T follicular helper cell (primary cell): ENCODE measurements around the gene ZNF609.

Experiments used
- DNase-seq: peaks from one replicate; pipeline ENCODE4 v3.0.0-alpha.2; 2020; ENCODE audit warnings: low read depth

Gene ZNF609

DNA sequence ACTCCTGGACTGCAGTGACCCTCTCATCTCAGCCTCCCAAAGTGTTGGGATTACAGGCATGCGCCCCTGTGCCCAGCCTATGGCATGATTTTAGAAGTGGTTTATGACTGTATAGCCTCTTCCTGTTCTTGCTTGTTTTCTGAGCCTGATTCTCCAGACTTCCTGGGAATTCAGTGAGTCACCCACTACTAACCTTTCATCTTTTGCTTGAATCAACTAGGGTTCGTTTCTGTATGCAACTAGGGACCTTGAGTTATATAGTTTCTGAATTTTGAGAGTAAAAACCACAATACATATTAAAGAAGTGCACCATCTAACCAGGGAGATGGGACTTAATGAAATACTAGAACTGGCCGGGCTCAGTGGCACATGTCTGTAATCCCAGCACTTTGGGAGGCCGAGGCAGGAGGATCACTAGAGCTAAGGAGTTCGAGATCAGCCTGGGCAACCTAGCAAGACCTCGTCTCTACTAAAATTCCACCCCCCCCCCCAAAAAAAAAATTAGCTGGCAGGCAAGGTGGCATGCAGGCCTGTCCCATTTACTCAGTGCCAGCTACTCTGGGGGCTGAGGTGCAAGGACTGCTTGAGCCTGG lies 76.0 kb downstream of the ZNF609 start:
- DNase-seq, result no peak

DNA sequence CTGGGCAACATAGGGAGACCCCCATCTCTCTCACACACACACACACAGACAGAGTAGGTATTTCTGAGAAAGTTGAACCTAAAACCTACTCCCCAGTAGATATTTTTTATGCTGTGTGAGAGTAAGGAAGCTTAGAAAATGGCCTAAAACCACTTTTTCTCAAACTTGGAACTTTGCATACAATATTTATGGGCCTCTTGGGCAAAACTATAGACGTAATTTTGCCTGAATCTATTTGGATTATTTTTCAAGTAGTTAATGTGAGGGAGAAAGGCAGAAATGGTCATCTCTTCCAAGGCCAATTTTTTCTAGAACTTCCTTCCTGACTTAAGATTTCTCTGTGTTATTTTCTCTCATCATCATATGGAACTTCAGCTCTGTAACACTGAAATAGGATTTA lies 81.7 kb downstream of the ZNF609 start:
- no peak for DNase-seq

DNA sequence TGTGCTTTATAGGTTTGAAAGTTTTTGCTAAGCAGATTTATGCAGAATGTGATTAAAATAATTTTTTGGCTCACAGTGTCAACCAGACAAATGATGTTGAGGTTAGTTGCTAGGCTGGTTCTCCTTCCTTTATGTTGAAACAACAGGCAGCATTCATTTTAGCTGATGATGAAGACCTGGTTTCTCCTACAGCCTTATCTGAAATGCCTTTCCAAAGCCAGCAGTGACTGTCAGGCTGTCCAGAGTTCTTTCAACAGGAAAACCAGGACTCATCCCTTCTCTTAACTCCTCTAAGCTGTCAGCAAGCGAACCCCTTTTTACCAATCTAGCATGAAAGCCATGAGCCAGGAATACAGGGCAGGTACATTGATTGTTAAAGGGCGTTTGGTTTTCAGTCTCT lies 84.1 kb downstream of the ZNF609 start:
- no peak for DNase-seq

DNA sequence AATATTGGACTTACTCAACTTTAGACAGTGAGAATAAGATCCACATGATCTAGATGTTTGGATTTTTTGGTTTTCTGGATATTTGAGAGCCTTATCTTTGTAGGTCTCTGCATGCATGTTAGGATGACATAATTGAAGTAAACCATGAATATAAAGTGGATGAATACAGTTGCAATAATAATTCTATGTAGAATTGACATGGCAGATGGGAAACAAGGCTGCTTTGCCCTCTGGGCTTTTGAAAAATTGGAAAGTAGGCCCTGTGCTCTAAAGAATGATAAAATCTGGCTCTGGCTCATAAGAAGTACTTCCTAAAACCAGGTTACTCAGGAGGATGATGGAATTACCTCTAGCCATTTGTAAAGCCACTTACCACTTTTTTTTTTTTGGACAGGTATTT lies 86.9 kb downstream of the ZNF609 start:
- DNase-seq, result no peak

DNA sequence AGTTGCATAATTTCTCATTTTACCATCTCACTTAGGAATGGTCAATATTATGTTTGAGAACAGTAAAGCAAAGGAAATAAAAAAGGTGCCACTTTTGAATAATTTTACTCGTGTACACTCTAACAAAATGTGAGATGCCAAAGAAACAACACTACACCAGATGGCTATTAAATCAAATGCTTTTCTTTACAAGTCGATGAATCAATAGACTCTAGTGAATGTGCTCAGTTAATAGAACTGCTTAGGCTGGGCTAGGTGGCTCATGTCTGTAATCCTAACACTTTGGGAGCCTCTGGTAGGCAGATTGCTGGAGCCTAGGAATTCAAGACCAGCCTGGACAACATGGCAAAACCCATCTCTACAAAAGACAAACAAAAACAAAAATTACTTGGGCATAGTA lies 87.9 kb downstream of the ZNF609 start:
- DNase-seq, result no peak

DNA sequence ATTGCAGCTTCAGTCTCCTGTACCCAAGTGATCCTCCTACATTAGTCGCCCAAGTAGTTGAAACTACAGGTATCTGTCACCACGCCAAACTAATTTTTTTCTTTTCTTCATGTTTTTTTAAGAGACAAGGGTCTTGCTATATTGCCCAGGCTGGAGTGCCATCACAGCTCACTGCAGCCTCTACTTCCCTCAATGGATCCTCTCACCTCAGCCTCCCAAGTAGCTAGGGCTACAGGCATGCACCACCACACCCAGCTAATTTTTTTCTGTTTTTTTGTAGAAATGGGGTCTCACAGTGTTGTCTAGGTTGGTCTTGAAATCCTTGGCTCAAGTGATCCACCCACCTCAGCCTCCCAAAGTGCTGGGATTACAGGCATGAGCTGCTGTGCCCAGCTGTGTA lies 89.5 kb downstream of the ZNF609 start:
- no peak for DNase-seq

DNA sequence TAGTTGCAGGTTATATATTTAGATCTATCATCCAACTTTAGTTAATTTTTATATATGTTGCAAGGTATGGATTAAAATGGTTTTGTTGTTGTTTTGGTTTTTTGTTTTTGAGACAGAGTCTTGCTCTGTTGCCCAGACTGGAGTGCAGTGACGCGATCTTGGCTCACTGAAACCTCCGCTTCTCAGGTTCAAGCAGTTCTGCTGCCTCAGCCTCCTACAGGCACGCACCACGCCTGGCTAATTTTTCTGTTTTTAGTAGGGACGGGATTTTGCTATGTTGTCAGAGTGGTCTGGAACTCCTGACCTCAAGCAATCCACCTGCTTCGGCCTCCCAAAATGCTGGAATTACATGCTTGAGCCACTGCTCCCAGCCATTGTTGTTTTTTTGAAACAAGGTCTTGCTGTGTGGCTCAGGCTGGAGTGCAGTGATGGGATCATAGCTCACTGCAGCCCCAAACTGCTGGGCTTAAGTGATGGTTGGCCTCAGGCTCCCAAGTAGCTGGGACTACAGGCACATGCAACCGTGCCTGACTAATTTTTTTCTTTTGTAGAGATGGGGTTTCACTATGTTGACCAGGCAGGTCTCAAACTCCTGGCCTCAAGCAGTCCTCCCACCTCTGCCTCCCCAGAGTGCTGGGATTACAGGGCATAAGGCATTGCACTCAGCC lies 92.0 kb downstream of the ZNF609 start:
- no peak for DNase-seq

DNA sequence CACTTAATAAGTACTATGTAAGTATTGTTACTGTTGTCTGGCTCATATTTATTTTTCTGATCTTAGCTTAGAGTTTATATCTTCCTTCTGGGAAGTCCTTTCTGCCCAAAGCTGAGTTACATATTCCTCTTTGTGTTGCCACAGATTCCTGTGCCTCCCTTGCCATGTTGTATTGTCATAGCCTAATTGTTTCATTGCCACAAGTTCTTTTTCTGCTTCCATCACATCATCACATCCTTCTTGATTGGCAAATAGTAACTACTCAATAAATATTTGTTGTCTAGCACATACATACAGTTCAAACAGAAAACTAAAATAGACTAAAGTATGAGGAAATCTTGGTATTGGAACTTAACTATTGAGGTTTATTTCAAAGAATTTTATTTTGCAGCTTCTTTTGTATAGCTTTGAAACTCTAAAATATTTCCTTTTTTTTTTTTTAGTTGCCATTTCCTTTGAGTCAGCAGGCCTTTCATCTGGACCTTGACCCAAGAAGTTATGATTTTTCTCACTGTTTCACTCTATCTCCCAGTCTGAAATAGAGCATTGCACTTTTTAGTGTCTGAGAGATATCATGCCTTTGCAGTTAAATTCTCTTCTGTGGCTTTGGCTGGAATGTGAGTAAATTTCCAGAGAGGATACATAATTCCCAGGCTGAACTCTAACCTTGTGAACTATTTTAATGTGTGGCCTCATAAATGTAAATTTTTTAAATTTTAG lies 98.2 kb downstream of the ZNF609 start:
- DNase-seq, result no peak

DNA sequence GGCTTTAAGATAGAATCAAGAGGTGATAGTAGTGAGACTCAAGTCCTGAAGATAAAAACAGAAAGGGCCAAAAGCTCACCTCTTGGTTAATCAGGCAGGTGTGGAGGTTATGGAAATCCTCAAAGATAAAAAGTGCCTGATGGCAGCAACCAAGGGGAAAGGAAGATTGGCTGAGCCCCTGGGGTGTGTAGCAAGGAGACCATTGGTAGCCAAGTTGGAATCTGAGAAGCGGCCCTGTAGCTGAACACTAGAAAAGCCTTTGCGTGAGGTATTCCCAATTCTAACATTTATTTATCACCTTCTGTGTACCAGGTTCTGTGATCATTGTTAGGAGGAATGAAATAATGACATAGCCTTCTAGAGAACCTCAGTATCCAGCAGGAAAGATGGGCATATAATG lies 98.9 kb downstream of the ZNF609 start:
- DNase-seq, result no peak

DNA sequence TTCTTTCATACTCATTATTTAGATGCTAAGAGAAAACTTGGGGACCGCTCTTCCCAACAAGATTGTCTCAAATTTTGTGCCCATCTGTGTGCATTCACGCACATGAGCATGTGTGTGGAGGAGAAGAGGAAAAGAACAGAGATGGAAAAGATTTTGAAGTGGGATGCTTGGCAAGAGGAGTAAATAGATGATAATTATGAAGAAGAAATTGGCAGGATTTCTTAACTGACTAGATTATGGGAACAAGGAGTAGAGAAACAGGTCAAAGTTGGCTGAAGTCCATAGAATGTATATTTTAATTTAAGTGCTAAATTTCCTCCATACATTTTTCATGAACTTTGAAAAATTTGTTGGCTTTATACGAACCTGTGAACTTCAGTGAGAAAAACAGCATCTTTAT lies 100.1 kb downstream of the ZNF609 start:
- DNase-seq, result no peak

DNA sequence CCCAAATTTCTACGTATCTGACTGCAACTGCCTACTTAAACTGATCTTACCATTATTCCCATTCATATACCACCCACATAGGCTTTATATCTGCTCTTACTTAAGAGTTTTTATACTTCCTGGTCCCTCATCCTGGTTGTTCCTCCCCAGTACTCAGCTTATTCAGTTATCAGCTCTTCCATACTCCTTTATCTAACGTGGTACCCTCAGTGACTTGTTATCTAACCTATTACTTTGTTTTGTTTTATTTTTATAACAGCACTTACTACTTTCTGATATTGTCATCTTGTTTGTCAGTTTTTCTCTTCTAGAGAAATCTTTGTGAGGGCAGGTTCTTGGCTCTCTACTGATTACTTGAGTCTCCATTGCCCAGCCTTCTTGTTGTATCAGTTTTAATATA lies 100.6 kb downstream of the ZNF609 start:
- DNase-seq, result no peak

DNA sequence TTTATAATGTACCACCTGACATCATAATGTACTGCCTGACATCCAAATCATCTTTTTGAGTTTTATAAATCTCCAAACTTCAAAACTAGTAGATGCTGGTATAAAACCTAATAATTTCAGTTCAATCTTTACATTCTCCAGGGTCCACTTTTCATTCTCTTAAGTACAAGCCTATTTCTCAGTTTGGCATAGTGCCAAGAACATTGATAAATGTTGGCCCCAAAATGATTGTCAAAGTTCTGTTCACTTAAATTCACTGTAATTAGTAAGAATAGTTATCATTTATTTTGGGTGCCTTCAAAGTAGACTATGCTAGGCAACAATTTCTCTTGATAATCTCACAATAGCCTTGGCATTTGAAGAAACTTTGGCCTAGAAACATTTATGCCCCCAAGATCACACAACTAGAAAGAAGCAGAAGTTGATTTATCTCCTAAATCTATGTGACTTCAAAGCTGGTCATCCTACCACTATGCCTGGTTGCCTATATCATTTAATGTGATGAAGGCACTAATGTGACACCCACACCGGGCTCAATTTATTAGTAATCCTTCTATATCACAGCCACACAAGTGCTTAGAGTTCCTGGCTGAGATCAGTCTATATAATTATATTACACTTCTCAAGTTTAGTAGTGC lies 101.7 kb downstream of the ZNF609 start:
- DNase-seq, result no peak

DNA sequence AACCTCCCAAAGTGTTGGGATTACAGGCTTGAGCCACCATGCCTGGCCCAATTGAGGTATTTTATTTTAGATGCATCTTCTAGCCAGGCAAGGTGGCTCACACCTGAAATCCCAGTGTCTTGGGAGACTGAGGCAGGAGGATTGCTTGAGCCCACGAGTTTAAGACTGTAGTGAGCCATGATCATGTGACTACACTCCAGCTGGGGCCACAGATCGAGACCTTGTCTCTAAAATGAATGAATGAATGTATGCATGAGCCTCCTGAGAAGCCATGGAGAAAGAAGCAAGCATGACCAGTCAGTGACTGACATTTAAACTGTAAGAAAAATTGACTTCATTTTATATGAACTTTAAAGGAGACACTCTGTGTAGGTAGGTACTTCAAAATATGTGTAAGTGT lies 105.7 kb downstream of the ZNF609 start:
- no peak for DNase-seq

DNA sequence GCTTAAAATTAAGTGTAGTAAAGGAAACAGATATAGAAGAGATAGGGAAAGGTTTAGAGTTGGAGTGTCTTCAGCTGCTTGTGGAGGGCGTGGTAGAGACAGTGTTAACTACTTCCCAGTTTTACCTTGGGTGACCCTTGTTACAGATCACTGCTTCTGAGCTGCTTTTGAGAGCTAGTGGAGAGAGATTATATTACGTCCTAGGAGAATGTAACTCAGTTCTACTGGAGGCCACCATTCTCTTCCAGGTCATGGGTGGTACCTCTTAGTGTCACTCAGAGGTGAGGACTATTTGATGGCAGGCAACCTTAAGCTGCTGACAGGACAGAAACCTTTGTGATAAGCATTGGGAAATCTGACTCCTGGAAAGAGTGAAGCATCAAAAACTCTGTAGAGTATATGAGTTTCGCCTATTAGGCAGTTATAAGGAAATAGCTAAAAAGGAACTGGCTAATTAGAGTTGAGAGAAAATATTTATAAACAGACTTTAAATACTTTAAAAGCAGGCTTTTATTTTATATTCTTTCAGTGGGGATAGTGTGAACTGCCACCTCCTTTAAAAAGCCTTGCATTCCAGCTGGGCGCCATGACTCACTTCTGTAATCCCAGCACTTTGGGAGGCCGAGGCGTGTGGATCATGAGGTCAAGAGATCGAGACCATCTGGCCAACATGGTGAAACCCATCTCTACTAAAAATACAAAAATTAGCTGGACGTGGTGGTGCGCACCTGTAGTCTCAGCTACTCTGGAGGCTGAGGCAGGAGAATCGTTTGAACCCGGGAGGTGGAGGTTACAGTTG lies 106.5 kb downstream of the ZNF609 start:
- no peak for DNase-seq

DNA sequence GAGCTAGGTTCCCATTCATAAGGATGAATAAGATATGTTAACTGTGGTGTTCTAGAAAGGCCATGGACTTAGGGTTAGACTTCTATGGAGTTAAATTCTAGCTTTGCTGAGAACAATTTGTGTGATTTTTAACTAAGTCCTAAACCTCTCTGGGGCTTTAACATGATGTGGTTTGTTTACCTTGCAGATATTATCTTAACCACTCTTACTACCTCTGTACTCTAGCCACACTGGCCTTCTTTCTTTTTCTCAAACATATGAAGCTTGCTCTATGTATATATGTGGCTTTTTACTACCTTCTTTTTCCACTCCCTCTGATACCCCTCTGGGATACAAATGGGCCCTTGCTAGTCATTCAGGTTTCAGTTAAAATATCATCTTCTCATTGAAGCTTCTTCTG lies 108.4 kb downstream of the ZNF609 start:
- no peak for DNase-seq

DNA sequence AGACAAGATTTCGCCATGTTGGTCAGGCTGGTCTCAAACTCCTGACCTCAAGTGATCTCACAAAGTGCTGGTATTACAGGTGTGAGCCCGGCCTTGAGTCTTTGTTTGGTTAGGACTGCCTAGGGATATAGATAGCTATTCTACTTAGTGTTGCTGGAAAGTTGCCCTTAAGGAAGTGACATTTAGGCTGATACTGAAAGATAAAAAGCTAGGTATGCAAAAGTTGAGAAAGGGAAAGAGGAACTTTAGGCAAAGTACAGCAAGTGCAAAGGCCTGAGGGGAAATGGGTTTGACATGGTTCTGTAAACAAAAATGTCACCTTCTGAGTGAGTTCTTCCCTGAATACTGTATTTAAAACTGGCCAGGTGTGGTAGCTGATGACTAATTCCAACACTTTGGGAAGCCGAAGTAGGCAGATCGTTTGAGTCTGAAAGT lies 111.5 kb downstream of the ZNF609 start:
- DNase-seq, result no peak

DNA sequence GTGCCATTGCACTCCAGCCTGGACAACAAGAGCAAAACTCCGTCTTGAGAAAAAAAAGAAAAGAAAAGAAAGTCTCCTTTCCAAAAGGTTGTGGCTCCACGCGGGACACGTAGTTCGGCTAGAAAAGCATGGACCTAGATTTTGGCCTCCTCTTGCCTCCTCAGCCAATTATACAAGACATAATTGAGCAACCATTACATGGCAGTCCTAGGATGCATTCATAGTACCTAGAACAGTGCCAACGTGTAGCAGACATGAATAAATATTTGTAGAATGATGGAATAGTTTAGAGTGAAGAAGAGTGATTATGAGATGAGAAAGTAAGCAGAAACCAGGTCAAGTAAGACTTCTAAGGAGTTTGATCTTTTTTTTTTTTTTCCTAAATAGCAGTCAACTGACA lies 112.5 kb downstream of the ZNF609 start:
- DNase-seq, result no peak

DNA sequence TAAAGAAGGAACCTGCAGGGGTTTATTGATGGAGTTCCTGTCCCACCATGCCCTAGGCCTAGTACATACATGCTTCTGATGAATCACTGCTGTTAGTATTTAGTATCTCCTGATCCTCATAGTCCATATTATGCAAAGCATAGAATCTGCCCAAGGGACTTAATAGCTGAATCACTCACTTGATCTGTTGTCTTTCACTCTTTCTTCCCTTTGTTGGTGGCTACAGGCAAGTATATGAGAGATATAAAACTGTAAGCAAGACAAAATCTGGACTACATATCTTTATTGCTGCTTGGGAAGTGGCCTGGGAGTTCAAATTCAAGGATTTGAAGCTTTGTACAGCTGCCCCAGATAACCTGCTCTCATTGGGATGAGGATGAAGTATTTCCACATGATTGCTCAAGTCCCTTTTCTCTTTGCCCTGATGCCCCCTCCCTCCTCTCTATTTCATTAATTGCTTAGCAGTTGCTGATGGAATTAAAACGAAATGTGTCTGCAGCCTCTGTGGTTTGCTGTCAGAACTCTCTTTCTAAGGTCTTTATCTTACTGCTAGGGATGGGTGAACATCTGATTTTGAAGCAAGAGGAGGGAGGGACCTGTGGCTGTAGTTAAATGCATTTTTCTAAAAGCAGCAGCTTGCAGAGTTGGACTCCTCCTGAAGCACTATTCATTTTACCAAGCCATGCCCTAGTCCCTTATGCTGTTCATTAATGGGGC lies 114.1 kb downstream of the ZNF609 start:
- no peak for DNase-seq

DNA sequence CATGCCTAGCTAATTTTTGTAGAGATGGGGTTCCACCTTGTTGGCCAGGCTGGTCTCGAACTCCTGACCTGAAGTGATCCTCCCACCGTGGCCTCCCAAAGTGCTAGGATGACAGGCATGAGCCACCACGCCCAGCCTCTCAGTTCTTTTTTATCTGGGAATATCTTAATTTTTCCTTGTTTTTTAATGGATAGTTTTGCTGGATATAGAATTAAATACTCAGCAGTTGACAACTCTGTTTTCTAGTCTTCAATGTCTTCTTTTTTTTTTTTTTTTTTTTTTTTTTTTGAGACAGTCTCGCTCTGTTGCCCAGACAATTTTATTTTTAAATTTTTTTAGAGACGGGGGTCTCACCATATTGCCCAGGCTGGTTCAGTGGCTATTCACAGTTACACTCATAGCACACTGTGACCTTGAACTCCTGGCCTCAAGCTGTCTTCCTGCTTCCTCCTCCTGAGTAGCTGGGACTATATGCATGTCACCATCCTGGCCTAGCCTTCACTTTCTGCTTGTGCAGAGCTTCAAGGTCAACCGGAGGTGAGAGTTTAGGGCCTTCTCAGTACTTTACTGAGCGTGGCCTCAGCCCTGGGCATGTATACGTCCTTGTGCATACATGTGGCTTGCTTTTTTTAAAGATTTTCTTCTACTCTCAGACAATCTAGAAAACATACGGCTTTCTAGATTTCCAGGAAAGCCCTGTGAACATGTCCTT lies 120.5 kb downstream of the ZNF609 start:
- DNase-seq, result no peak

DNA sequence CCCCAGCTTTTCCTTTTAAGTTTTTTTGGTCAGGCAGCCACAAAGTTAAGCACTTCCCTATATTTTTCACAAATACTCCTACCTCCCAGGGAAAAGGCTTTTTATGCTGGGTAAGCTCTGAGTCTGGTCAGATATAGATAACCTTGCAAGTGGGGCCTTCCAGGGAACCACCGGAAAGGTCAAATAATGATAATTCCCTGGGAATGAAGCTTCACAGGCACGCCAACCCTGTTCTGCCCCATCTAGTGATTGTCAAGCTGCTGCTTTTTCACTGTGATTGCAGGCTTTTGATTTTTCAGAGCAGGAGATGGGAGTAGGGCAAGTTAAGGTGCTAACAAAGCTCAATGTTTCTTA lies 121.0 kb downstream of the ZNF609 start:
- no peak for DNase-seq

DNA sequence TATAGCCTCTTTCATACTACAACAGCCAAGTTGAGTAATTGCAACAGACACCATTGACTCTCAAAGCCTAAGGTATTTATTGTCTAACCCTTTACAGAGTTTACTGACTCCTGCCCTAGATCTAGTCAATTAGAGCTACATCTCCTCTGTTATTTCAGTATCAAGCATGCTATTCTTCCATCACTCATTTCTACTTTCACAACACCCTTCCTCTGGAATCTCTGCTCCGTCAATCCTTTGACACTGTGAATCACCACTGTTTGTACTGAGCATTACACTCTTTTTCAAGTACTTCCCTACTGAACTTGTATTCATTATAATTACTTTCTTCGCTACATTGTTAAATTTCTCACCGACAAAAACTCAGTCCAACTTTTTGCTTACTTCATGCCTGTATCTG lies 121.8 kb downstream of the ZNF609 start:
- DNase-seq, result no peak
